GM23338 (cell line): ENCODE results near the gene NAA80.

Source experiments
- CTCF ChIP-seq, 2 experiments: fragments of 200-600 bp in 1 of 2; sonication (generic) in 1 of 2; conservative IDR thresholded peaks; 2 replicates each; pipeline versions ENCODE4 v1.5.1 to v1.6.1; 2016 to 2017; ENCODE audit warnings: antibody characterized with exemption in 2 of 2, low read depth in 2 of 2, mild to moderate bottlenecking in 2 of 2, moderate library complexity in 1 of 2
- EZH2 ChIP-seq: fragments of 200-600 bp; sonication (generic); IDR thresholded peaks from one replicate; pipeline ENCODE4 v1.8.0; 2017; ENCODE audit warnings: antibody characterized with exemption, mild to moderate bottlenecking, low read depth; ENCODE audit not compliant: unreplicated experiment
- EZH2phosphoT487 ChIP-seq: fragments of 200-600 bp; sonication (generic); IDR thresholded peaks from one replicate; pipeline ENCODE4 v1.8.1; 2018; ENCODE audit warnings: antibody characterized with exemption; ENCODE audit not compliant: unreplicated experiment
- REST ChIP-seq: IDR thresholded peaks from one replicate; pipeline ENCODE4 v1.6.1; 2018; ENCODE audit warnings: antibody characterized with exemption; ENCODE audit not compliant: unreplicated experiment

- TF ChIP-seq CTCF (conservative IDR thresholded peaks at IDR 0.05; ENCODE audit: low read depth in 2 of 2) (no peak), EZH2phosphoT487 (no peak), EZH2 (no peak), REST (no peak)
Observed at GRCh38 chr3:50316657-50317242, 17.5 kb upstream of the NAA80 start.
